ENCODE results near the gene IQCH. TPM values are rescaled to one million over a fixed set of nuclear protein-coding genes. Genes with fewer than 3 reads are reported as not detected.
A peak's percentile ranks its signal among the peaks of the same experiment; 100 is the strongest.

IQCH gene
- total and polyA plus RNA-seq, 2 experiments from 2014 or later = 1.7 to 4.6 TPM

DNA sequence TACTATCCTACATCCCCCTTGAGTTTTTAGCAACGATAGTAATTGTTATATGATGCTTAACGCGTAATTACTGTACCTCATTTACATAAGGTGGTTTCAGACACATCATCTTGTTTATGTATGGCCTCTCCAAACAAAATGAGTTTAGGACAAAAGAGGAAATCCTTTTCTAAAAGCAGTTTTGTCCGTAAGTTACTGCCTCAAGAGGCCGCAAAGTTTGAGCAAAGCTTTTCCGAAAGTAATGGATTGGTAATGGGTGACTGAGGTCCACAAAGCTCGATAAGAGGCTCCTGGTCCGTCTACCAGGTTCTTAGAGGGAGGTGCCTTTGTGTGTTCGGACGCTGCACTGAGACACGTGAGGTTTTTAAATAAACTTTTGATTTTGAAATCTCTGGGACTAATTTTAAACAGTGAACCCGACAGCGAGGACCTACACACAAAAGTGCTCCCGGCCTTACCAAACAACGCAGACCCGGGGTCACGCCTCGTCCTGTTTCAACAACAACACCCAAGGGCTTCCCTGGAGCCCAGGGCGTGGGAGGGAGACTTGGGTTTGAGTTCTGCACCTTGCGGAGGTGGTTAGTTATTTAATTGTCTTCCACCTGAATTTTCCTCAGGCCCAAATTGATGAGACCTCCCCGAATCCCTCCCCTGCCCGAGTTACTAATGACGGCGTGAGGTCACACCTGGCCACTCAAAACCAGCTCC is 265.9 kb downstream of the IQCH start:
- DNase-seq (ENCODE audit: low spot score) (peak; percentile 27), ATAC-seq (no peak)
- Mint-ChIP-seq H3K36me3 (ENCODE audit: low read depth) (no peaks in the 10 kb centered on the region), H3K27ac (no peak overlapping the region), H3K4me1 (peaks cover 20% of the 10 kb centered on the region; the same call in 2 of the 3 replicates), H3K4me3 (peak overlapping the region; percentile 78), H3K27me3 (ENCODE audit: insufficient read depth, low read depth, poor library complexity) (peaks cover 9% of the 10 kb centered on the region), H3K9me3 (no peaks in the 10 kb centered on the region)
- peaks cover 30% of the 10 kb centered on the region for H3K27me3 ChIP-seq (ENCODE audit: insufficient read depth)
- TF ChIP-seq STAT1 (IDR thresholded peaks at IDR 0.05; ENCODE audit: unreplicated experiment) (no peak), ZNF114 (CRISPR knock-in tag; IDR thresholded peaks at IDR 0.05) (no peak), NANOG (IDR thresholded peaks at IDR 0.05; ENCODE audit: borderline replicate concordance) (no peak)
- TF ChIP-seq, protein P1, sequence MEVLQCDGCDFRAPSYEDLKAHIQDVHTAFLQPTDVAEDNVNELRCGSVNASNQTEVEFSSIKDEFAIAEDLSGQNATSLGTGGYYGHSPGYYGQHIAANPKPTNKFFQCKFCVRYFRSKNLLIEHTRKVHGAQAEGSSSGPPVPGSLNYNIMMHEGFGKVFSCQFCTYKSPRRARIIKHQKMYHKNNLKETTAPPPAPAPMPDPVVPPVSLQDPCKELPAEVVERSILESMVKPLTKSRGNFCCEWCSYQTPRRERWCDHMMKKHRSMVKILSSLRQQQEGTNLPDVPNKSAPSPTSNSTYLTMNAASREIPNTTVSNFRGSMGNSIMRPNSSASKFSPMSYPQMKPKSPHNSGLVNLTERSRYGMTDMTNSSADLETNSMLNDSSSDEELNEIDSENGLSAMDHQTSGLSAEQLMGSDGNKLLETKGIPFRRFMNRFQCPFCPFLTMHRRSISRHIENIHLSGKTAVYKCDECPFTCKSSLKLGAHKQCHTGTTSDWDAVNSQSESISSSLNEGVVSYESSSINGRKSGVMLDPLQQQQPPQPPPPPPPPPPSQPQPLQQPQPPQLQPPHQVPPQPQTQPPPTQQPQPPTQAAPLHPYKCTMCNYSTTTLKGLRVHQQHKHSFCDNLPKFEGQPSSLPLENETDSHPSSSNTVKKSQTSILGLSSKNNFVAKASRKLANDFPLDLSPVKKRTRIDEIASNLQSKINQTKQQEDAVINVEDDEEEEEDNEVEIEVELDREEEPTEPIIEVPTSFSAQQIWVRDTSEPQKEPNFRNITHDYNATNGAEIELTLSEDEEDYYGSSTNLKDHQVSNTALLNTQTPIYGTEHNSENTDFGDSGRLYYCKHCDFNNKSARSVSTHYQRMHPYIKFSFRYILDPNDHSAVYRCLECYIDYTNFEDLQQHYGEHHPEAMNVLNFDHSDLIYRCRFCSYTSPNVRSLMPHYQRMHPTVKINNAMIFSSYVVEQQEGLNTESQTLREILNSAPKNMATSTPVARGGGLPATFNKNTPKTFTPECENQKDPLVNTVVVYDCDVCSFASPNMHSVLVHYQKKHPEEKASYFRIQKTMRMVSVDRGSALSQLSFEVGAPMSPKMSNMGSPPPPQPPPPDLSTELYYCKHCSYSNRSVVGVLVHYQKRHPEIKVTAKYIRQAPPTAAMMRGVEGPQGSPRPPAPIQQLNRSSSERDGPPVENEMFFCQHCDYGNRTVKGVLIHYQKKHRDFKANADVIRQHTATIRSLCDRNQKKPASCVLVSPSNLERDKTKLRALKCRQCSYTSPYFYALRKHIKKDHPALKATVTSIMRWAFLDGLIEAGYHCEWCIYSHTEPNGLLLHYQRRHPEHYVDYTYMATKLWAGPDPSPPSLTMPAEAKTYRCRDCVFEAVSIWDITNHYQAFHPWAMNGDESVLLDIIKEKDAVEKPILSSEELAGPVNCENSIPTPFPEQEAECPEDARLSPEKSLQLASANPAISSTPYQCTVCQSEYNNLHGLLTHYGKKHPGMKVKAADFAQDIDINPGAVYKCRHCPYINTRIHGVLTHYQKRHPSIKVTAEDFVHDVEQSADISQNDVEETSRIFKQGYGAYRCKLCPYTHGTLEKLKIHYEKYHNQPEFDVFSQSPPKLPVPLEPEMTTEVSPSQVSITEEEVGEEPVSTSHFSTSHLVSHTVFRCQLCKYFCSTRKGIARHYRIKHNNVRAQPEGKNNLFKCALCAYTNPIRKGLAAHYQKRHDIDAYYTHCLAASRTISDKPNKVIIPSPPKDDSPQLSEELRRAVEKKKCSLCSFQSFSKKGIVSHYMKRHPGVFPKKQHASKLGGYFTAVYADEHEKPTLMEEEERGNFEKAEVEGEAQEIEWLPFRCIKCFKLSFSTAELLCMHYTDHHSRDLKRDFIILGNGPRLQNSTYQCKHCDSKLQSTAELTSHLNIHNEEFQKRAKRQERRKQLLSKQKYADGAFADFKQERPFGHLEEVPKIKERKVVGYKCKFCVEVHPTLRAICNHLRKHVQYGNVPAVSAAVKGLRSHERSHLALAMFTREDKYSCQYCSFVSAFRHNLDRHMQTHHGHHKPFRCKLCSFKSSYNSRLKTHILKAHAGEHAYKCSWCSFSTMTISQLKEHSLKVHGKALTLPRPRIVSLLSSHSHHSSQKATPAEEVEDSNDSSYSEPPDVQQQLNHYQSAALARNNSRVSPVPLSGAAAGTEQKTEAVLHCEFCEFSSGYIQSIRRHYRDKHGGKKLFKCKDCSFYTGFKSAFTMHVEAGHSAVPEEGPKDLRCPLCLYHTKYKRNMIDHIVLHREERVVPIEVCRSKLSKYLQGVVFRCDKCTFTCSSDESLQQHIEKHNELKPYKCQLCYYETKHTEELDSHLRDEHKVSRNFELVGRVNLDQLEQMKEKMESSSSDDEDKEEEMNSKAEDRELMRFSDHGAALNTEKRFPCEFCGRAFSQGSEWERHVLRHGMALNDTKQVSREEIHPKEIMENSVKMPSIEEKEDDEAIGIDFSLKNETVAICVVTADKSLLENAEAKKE (CRISPR knock-in tag; IDR thresholded peaks at IDR 0.05) = no peak
- TF ChIP-seq, protein P2, sequence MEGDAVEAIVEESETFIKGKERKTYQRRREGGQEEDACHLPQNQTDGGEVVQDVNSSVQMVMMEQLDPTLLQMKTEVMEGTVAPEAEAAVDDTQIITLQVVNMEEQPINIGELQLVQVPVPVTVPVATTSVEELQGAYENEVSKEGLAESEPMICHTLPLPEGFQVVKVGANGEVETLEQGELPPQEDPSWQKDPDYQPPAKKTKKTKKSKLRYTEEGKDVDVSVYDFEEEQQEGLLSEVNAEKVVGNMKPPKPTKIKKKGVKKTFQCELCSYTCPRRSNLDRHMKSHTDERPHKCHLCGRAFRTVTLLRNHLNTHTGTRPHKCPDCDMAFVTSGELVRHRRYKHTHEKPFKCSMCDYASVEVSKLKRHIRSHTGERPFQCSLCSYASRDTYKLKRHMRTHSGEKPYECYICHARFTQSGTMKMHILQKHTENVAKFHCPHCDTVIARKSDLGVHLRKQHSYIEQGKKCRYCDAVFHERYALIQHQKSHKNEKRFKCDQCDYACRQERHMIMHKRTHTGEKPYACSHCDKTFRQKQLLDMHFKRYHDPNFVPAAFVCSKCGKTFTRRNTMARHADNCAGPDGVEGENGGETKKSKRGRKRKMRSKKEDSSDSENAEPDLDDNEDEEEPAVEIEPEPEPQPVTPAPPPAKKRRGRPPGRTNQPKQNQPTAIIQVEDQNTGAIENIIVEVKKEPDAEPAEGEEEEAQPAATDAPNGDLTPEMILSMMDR (conservative IDR thresholded peaks at IDR 0.05; ENCODE audit: low read depth in 2 of 2) = no peak
- TF ChIP-seq, protein P3, sequence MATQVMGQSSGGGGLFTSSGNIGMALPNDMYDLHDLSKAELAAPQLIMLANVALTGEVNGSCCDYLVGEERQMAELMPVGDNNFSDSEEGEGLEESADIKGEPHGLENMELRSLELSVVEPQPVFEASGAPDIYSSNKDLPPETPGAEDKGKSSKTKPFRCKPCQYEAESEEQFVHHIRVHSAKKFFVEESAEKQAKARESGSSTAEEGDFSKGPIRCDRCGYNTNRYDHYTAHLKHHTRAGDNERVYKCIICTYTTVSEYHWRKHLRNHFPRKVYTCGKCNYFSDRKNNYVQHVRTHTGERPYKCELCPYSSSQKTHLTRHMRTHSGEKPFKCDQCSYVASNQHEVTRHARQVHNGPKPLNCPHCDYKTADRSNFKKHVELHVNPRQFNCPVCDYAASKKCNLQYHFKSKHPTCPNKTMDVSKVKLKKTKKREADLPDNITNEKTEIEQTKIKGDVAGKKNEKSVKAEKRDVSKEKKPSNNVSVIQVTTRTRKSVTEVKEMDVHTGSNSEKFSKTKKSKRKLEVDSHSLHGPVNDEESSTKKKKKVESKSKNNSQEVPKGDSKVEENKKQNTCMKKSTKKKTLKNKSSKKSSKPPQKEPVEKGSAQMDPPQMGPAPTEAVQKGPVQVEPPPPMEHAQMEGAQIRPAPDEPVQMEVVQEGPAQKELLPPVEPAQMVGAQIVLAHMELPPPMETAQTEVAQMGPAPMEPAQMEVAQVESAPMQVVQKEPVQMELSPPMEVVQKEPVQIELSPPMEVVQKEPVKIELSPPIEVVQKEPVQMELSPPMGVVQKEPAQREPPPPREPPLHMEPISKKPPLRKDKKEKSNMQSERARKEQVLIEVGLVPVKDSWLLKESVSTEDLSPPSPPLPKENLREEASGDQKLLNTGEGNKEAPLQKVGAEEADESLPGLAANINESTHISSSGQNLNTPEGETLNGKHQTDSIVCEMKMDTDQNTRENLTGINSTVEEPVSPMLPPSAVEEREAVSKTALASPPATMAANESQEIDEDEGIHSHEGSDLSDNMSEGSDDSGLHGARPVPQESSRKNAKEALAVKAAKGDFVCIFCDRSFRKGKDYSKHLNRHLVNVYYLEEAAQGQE (IDR thresholded peaks at IDR 0.05; ENCODE audit: unreplicated experiment) = no peak
- no peaks in the 10 kb centered on the region for H3K9me2 ChIP-seq (ENCODE audit: insufficient read depth)
- peaks cover 14% of the 10 kb centered on the region; the same call in 1 of the 2 replicates for H3F3A ChIP-seq (replicated peaks; ENCODE audit: low read depth)
- H3K27ac ChIP-seq (ENCODE audit: low read depth) = no peak overlapping the region
- H3K4me2 ChIP-seq = peak overlapping the region; percentile 91
- H3K4me3 ChIP-seq = peak overlapping the region; percentile 76
- H3K4me1 ChIP-seq (ENCODE audit: insufficient read depth) = peaks cover 22% of the 10 kb centered on the region
- no peaks in the 10 kb centered on the region for H3K36me3 ChIP-seq (ENCODE audit: insufficient read depth)
- H2AFZ ChIP-seq = peak overlapping the region; percentile 99
- peaks cover 6% of the 10 kb centered on the region for H4K20me1 ChIP-seq (replicated peaks; ENCODE audit: insufficient read depth)
- peaks cover 8% of the 10 kb centered on the region for H3K79me2 ChIP-seq (replicated peaks; ENCODE audit: insufficient read depth)
